Stimulated activated CD4-positive, alpha-beta T cell treated with anti-CD3 and anti-CD28 coated beads, Interleukin-15, amount 100 ng/mL, for 24 hours (primary cell): Measurements from ENCODE around the gene BCAT1.
"Not testable (repeated sequence)": the region's sequence is repeated elsewhere in the genome, so short reads cannot be mapped to it uniquely, and the experiment has no call there.

Experiments used
- DNase-seq: peaks from one replicate; pipeline ENCODE4 v3.0.0-alpha.2; 2020

BCAT1 gene

GRCh38 chr12:24926080-24926479, 22.8 kb downstream of the BCAT1 start:
- not testable (repeated sequence) for DNase-seq

DNA sequence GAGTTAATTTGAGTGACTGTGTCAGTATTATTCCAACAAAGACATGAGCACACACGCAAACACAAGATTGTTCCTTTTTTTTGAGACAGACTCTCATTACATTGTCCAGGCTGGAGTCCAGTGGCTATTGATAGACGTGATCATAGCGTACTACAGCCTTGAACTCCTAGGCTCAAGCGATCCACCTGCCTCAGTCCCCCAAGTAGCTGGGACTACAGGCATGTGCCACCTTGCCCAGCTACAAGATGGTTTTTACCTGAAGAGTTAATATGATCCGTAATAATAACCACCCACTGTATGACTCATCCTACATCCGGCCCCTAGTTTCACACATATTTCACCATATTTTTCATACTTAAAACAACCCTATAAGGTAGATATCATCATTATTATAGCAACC, 26.8 kb downstream of the BCAT1 start:
- no peak for DNase-seq

DNA sequence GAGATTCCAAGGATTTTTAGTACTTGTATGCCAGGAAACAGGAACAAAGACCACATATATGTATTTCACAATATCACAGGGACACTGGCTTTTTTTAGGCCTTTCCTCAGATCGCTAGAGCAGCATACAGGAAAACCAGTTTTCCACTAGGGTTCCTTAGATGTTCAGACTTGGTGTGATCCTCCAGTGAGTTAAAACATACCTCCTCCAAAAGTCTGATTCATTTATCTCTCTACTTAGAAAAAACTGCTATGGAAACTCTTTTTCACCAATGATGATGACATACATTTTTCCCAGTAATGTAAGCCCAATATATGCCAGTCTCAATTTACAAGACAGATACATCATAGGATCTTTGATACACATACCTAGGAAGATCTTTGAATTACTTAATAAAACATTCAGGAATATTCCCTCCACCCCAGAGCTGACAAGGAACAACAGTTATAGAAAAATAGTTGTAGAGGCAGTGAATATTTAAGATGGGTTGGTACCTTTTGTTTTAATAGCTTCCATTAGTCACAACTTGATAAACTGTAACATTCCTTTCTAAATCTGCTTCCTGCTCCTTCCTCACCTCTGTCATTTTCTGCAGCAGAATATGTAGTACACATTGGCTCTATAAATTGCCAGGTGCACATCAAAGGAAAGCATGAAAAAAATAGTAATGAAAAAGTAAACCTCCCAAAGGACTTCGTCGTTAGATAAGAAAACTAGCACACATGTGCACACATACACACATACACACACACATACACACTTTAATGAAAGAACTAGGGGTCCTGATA, 27.5 kb downstream of the BCAT1 start:
- no peak for DNase-seq

GRCh38 chr12:24920141-24920540, 28.8 kb downstream of the BCAT1 start:
- DNase-seq: no peak

GRCh38 chr12:24919346-24920001, 29.4 kb downstream of the BCAT1 start:
- DNase-seq: peak; percentile 64

- no peak for DNase-seq
Measured at GRCh38 chr12:24918596-24918995, 30.3 kb downstream of the BCAT1 start.

- no peak for DNase-seq
Measured at GRCh38 chr12:24915501-24915900, 33.4 kb downstream of the BCAT1 start.

GRCh38 chr12:24913953-24914352, 34.9 kb downstream of the BCAT1 start:
- no peak for DNase-seq

- no peak for DNase-seq
Measured at GRCh38 chr12:24913130-24913529, 35.8 kb downstream of the BCAT1 start.

GRCh38 chr12:24911271-24911791, 37.6 kb downstream of the BCAT1 start:
- DNase-seq: no peak

DNA sequence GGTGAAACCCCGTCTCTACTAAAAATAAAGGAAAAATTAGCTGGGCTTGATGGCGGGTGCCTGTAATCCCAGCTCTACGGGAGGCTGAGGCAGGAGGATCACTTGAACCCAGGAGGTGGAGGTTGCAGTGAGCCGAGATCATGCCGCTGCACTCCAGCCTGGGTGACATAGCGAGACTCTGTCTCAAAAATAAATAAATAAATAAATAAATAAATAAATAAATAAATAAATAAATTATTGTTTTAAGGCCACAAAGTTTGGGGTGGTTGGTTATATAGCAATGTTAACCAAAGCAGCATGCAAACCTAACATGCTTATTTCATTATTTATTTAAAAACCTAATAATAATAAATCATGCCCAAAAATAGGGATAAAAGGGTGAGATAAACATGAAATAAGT, 38.7 kb downstream of the BCAT1 start:
- not testable (repeated sequence) for DNase-seq

- DNase-seq: no peak
Measured at GRCh38 chr12:24909667-24910066, 39.2 kb downstream of the BCAT1 start.

DNA sequence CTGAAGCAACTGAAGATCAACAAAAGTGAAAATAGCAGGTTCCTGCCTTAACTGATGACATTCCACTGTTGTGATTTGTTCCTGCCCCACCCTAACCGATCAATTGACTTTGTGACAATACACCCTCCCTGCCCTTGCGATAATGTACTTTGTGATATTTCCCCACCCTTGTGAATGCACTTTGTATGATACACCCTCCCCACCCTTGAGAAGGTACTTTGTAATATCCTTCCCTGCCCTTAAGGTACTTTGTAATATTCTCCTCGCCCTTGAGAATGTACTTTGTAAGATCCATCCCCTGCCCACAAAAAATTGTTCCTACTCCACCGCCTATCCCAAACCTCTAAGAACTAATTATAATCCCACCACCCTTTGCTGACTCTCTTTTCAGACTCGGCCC, 41.4 kb downstream of the BCAT1 start:
- DNase-seq: no peak

DNA sequence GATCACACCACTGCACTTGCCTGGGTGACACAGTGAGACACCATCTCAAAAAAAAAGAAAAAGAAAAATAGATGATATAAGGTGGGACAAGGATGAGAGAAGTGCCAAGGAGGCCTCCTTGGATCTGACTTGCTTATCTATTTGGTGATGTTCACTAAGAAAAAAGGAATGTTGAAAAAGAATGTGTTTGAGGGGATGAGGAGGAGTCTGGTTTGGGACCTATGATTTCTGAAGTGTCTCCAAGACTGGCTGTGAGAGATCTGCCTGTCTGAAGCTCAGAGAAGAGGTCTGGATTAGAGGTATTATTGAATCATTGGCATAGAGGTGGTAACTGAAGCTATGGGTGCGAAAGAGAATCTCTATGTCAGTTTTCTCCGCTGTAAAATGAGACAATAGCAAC, 42.8 kb downstream of the BCAT1 start:
- DNase-seq: no peak

- DNase-seq: no peak
Measured at GRCh38 chr12:24905431-24905830, 43.5 kb downstream of the BCAT1 start.

DNA sequence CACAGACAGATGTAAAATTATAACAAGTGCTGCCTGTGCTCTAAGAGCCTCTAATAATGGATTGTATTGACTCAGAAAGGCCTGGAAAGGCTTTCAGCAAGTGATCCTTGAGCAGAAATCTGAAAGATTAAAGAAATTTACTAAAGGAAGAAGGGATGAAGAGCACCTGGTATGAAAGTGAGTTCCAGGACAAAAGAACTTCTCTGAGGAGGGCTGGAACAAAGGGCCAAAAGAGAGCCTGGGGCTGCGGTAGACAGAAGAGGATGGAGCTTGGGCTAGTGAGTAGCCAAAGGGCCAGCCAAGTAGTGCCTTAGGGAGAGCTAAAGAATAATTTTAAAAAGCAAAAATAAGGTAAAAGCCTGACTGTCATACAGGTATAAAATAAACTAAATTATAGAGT, 44.0 kb downstream of the BCAT1 start:
- DNase-seq: no peak

- peak; percentile 22 for DNase-seq
Measured at GRCh38 chr12:24903329-24904088, 45.4 kb downstream of the BCAT1 start.

- peak; percentile 50 for DNase-seq
Measured at GRCh38 chr12:24902511-24903328, 46.2 kb downstream of the BCAT1 start.

- peak; percentile 49 for DNase-seq
Measured at GRCh38 chr12:24901576-24902461, 47.1 kb downstream of the BCAT1 start.

DNA sequence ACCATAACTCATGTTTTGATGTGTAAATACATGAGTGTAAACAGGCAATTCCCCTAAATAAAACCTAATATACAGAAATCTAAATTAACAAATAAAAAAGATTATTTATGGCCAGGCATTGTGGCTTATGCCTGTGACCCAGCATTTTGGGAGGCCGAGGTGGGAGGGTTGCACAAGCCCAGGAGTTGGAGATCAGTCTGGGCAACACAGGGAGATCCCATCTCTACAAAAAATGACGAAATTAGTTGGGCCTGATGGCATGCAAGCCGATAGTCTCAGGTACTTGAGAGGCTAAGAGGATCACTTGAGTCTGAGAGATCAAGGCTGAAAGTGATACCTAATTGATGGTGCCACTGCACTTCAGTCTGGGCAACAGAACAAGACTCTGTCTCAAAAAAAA, 48.7 kb downstream of the BCAT1 start:
- DNase-seq: no peak

- DNase-seq: peak; percentile 35
Measured at GRCh38 chr12:24899503-24900075, 49.3 kb downstream of the BCAT1 start.
